NOMO-1 treated with dmso at 0.1 percent for 144 hours (cell line): ENCODE results near the gene SSU72.
"Not testable (repeated sequence)": the region's sequence is repeated elsewhere in the genome, so short reads cannot be mapped to it uniquely, and the experiment has no call there.

Source experiments
- DNase-seq: peaks from one replicate; lab custom pipeline; 2025; ENCODE audit not compliant: unreplicated experiment; lab: John Stamatoyannopoulos, UW

The SSU72 gene

DNA sequence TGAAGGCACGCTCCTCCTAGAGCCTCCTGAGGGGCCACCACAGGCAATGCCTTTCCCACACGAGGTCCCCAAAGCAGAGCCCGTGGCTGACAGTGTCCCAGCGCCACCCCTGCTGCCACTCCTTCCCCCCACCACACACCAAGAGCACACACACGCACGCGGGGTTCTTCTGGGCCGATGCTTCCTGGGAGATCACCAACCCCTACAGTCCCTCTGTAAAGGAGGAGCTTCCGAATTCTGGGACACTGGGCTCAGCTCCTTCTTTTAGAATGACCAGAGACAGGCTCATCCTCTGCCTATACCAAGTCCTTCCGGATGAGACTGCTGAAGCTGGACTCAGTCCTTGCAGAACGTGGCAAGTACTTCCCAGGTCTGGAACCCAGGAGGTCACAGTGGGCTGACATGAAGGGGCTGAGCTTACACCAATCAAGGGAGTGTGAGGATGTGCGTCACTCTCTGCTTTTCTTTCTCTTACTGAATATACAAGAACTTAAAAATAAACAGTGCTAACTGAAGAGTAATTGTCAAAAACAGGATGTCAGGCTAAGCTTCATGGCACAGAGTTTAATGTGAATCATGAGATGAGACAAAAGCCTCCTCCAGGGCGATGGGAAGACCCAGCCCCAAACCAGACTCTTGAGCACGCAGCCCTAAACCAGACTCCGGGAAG, 12.7 kb downstream of the SSU72 start:
- DNase-seq: no peak

GRCh38 chr1:1560178-1560577, 14.5 kb downstream of the SSU72 start:
- no peak for DNase-seq

GRCh38 chr1:1559066-1559465, 15.6 kb downstream of the SSU72 start:
- DNase-seq: no peak

- DNase-seq: no peak
Measured at GRCh38 chr1:1558591-1558990, 16.1 kb downstream of the SSU72 start.

DNA sequence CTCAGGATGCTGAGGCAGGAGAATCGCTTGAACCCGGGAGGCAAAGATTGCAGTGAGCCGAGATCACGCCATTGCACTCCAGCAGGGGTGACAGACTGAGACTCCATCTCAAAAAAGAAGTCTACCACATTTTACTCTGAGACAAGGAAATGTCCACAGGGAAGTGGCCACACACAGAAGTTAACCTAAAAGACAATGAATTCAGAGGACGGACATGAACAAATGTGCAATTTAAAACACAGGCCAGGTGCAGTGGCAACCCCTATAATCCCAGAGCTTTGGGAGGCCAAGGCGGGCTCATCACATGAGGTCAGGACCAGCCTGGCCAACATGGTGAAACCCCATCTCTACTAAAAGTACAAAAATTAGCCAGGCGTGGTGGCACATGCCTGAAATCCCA, 17.0 kb downstream of the SSU72 start:
- DNase-seq: not testable (repeated sequence)

GRCh38 chr1:1556961-1557360, 17.7 kb downstream of the SSU72 start:
- DNase-seq: not testable (repeated sequence)

GRCh38 chr1:1556505-1556904, 18.2 kb downstream of the SSU72 start:
- DNase-seq: no peak

DNA sequence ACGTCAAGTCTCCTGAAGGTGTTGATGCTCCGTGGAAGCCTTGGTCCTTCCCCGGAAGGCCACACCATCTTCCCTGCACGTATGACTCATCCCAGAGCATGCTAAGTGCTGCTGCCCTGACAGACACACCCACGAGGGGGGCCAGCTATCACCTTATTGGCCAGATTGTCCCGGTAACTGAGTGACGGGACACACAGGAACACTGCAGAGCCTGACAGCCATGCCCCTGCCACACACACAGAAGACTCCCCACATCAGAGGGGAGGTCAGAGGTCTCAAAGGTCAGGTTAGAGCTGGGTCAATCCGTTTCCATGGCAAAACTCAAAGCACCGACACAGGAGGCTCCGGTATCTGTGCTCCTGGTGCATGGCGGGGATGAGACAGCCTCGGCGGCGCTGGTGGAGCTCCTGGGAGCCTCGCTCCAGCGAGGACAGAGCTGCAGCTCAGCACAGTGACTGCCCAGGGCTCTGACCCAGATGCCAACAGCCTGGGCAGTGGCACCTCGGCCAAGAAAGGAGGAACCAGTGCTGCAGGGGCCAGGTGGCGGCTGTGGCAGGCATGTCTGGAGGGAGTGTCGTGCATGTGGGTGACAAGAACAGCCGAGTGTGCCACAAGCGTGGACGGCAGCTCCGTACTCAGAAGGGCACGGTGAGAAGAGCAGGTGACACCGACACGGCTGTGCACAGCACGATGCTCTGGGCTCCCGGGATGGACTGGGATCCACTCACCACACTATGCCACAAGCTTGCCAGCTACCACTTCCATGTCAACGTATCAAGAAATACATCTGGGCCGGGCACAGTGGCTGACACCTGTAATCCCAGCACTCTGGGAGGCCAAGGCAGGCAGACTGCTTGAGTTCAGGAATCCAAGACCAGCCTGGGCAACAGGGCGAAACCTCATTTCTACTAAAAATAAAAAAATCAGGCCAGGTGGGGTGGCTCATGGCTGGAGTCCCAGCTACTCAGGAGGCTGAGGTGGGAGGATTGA, 19.4 kb downstream of the SSU72 start:
- no peak for DNase-seq

GRCh38 chr1:1554550-1554925, 20.1 kb downstream of the SSU72 start:
- no peak for DNase-seq

DNA sequence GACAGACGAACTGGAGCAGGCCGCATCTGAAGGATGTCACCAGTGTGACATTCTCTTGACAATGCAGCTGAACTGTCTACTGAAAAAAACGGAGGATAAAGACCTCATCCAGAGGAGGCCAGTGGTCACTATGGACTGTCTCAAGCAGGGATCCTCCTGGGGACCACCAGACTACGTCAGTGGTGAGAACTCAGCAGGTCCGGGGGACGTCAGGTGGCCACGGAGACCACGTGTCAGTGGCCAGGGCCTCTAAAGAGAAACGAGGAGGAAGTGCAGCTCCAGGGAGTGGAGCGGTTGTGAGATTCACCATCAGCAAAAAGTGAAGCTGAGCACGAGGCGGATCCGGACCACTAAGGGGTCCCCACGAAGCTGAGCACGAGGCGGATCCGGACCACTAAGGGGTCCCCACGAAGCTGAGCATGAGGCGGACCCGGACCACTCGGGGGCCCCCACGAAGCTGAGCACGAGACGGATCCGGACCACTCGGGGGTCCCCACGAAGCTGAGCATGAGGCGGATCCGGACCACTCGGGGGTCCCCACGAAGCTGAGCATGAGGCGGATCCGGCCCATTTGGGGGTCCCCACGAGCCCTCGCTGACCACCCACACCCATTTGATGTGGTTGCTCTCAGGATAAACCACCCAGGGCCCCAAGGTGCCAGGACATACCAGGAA, 20.7 kb downstream of the SSU72 start:
- DNase-seq: no peak

GRCh38 chr1:1552263-1552639, 22.4 kb downstream of the SSU72 start:
- no peak for DNase-seq

- no peak for DNase-seq
Measured at GRCh38 chr1:1551524-1552262, 23.0 kb downstream of the SSU72 start.

DNA sequence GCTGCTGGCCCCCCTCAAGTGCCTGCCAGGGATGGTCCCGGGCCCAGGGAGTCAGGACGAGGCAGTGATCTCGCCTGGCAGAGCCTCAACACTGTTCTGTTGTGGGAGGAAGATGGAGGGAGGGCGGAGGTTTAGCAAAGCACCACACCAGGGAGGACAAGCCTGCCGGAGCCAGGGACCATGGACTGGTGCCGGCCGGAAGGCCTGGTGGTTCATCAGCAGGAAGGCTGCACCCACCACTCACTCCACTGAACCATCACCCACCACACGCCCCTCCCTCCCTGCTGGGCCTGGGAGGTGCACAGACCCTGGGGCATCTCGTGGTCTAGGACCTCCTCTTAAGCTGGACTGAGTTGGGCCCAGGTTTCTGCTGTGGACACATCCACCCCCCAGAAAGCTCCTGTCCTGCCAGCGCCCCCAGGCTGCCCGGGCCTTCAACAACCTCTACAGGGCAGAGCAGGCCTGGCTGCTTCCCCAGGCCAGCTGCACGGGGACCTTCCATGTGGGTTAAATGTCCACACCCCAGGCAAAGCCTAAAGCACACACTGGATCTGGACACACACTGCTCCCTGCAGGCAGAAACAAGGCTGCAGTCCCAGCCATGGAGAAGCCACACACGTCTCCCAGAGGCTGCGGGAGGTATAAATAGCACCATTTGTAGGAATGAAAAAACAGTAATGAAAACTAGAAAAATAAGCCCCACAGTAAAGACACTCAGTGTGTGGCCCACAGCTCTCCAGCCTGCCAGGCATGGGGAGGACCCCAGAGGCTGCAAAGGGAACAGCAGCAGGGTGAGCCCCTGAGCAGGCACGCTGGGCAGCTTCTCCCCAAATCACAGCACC, 23.9 kb downstream of the SSU72 start:
- DNase-seq: no peak

DNA sequence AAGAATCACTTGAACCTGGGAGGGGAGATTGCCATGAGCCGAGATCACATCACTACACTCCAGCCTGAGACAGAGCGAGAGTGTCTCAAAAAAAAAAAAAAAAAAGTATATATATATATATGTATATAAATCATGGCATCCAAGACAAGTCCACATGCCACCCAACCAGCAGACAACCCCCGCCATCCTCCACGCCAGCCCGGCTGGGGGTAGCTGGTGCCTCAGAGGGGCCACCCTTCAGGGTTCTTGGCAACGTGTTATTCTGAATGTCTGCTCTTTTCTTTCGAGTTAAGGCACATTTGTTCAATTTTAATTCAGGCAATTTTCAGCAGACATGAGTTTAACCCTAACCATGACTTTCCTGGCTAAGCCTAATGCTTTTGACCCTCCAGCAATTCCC, 24.6 kb downstream of the SSU72 start:
- no peak for DNase-seq

DNA sequence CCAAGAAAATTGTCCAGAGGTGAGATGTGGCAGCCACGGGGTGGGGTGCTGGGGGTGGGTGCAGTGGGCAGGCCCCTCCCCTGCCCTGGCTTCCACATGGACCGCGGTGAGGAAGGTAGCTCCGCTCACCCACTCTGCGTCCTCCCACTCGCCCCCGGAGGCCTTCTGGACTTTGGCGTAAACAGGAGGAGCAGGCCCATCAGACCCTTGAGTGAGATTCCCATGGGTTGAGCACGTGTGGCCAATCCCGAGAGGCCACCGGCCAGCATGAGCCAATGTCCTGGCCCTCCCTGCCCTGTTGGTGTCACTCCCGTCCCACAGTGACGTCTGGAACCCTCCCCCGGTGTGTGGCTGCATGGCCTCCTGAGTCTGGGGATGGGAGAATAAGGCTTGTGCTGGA, 26.1 kb downstream of the SSU72 start:
- no peak for DNase-seq

- no peak for DNase-seq
Measured at GRCh38 chr1:1547476-1547875, 27.2 kb downstream of the SSU72 start.

- DNase-seq: no peak
Measured at GRCh38 chr1:1547011-1547410, 27.7 kb downstream of the SSU72 start.

DNA sequence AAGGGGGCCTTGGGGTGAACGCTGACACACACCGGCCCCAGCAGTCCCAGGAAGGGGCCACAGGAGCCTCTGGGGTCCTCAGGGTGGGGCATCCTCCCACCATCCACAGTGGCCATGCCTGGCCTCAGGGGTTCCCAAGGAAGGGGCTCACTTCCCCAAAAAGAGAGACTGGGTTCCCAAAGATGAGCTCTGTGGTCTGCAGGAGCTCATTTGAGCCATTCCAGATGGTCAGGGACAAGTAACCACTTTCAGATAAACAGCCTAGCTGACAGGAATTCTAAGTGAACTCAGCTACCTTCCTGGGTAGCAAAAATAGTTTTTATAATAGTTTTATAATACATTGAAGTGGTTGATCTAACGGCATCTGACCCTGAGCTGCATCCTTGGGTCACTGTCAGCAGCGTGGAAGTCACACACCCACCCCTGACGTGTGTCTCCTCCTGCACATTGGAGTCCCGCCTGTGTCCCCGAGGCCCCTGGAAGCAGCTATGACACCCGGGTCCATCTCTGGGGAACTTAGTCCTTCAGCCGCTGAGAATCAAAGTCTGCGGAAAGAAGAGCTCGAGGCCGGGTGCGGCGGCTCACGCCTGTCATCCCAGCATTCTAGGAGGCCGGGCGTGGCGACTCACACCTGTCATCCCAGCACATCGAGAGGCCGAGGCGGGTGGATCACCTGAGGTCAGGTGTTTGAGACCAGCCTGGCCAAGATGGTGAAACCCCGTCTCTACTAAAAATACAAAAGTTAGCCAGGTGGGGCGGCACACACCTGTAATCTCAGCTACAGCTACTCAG, 28.5 kb downstream of the SSU72 start:
- no peak for DNase-seq

- no peak for DNase-seq
Measured at GRCh38 chr1:1544544-1544943, 30.1 kb downstream of the SSU72 start.
